ENCODE data around the gene EXD1.
"Not testable (repeated sequence)": the region's sequence is repeated elsewhere in the genome, so short reads cannot be mapped to it uniquely, and the experiment has no call there.

EXD1 gene

DNA sequence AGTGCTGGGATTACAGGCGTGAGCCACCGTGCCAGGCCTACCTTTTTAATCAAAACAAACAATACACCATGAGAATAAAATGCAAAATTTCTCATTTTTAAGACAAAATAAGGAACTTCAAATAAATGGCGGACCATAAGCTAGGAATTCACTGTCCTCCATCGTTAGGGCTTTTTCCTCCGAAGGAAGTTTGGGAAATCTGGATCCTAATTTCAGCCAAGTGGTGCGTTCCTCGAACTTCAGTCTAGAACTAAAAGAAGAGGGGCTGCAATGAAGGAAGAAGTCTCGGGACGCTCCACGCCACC lies 260 bp downstream of the EXD1 start:
- no peak for DNase-seq

DNA sequence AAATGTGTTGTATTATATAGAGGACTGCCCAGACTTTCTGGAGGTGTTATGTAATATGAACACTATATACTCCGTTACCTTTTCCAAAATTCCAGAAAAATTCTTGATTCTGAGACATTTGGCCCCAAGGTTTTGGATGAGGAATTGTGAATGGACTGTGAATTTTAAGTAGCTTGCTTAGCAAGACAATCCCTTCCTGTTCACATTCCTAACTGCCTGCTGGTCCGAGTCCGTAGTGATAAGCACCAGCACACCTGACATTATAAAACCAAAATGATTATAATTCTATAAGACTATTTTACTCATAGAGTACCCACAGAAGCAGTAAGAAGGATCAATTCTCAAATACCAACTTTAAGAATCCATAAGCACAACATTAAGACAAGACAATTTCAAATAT lies 11.2 kb downstream of the EXD1 start:
- DNase-seq = no peak

DNA sequence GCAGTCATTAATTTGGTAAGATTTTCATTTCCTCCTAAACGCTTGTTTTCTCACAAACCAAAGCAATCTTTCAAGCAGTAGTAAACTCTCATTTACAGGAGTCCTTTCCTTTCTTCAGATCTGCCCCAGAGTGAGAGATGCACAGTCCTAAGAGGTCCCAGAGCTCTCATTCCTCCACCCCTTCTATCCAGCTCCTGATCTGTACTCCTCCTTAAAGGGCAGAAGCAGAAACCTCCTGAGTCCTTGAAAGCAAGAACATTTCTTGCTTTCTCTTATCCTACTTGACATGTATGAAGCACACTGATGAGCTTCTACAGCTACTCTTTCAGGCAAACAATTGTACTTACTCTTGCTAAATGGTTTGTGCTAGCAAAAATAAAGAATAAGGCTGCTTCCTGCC lies 11.7 kb downstream of the EXD1 start:
- DNase-seq = no peak

DNA sequence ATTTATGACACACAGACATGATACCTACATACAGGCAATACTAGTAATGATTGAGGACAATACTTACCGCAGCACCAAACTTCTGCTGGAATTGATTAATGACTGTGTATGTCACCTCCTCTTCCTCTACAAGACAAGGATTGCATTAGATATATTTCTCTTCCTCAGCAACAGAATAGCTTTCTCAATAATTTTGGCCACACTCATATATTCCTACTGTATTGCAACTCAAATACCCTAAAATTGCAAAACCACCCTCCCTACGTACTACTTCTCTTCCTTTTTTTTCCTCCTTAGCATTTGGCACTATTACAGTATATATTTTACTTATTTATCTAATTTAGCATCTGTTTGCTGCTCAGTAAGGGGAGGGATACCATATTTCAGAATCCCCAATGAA lies 14.8 kb downstream of the EXD1 start:
- no peak for DNase-seq

DNA sequence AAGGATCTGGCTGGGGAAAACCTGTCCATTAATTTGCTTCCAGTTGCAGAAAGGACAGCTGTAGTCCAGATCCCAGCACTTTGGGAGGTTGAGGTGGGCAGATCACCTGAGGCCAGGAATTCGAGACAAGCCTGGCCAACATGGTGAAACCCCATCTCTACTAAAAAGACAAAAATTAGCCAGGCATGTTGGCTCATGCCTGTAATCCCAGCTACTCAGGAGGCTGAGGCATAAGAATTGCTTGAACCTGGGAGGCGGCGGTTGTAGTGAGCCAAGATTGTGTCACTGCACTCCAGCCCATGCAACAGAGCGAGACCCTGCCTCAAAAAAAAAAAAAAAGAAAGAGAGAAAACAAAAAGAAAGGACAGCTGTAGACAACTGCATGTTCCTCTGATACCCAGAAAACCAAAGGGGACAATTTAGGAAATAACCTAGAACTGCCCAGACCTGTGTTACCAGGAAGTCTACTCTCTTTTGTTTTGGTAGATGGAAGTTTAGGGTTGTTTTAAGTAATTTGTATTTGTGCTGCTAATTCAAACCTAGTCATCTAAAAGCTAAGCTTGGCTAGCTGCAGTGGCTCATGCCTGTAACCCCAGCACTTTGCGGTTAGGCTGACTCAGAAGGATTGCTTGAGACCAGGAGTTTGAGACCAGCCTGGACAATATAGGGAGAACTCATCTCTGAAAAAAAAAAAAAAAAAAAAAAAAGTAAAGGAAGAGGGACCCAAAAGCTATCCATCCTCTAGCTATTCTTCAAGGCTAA lies 22.7 kb downstream of the EXD1 start:
- no peak for DNase-seq

DNA sequence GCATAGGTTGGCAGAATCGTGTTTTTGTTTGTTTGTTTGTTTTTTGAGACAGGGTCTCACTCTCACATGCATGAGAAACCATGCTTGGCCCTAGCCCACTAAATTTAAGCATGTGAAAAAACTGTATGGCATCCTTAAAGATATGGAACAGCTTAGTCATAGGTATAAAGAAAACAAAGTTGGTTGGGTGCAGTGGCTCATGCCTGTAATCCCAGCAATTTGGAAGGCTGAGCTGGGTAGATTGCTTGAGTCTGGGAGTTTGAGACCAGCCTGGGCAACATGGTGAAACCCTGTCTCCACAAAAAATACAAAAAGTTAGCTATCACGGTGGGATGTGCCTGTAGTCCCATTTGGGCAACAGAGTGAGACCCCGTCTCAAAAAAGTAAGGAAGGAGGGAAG lies 25.2 kb downstream of the EXD1 start:
- DNase-seq = no peak

DNA sequence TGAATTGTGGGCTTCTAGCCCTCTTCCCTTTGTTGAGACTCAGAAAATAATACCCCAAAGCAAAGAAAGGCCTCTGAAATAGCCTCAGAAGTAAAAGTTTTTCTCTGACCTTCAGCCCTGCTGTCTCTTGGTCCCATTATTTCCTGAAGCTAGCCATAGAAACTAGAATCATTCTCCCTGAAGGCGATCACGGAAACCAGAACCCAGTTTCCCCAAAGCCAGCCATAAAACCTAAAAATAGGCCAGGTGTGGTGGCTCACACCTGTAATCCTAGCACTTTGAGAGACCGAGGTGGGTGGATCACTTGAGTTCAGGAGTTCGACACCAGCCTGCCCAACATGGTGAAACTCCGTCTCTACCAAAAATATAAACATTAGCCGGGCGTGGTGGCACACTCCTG lies 27.2 kb downstream of the EXD1 start:
- no peak for DNase-seq

DNA sequence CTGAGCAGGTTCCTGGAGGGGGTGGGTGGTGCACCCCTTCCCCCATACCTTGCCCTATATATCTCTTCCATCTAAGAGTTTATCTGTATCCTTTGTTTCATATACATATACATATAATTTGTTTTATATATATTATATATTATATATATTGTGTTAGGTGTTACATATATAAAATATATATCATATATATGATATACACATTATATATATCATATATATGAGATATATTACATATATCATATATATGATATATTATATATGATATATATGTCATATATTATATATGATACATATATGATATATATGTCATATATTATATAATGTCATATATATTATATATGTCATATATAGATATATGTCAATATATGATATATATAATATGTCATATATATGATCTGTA lies 31.1 kb downstream of the EXD1 start:
- no peak for DNase-seq

DNA sequence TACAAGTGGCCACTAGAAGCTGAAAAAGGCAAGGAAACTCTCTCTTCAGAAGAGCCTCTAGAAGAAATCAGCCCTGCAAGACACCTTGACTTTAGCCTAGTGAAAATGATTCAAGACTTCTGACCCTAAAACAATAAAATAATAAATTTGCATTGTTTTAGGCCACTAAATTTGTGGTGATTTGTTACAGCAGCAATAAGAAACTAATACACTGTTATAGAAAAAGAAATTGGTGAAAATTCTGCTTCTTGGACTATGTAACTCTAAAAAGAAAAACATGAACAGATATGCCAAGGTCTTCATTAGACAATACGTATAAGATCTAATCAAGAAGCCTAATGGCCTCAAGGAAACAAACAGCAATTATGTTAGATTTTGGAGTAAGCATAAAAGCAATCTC lies 36.1 kb downstream of the EXD1 start:
- DNase-seq = no peak

DNA sequence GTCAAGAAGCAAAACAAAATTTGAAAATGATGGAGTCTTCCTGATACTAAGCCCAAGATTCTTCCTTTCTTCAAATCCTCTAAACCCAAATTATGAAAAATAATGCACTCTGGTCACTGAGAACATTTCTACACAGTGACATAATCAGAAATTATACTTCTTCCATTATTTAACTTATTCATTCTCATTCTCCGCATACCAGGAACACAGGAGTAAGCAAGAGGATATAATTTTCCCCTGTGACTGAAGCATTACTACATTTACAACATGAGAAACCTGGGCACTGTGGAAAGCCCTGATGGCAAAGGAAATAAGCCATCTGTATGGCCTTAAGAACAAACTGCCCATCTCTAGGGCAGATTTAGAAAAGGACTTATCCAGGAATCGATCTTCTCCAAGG lies 47.0 kb downstream of the EXD1 start:
- no peak for DNase-seq

DNA sequence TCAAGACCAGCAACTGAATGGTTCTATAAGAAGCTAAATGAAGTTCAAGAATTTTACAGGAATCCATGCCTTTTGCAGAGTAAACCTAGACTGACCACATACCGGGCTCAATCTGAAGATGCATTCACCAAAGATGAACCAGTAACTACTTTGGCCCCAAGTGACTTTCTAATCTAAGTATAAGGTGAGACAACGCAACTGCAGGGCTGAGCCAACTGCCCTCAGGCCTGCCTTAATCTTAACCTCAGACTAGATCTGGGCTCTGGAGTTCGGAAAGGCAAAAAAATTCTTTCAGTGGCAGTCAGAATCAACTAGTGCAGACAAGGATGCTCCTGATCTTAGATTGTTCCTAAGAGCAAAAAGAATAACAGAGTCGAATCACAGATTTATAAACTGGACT lies 48.3 kb downstream of the EXD1 start:
- DNase-seq = no peak

DNA sequence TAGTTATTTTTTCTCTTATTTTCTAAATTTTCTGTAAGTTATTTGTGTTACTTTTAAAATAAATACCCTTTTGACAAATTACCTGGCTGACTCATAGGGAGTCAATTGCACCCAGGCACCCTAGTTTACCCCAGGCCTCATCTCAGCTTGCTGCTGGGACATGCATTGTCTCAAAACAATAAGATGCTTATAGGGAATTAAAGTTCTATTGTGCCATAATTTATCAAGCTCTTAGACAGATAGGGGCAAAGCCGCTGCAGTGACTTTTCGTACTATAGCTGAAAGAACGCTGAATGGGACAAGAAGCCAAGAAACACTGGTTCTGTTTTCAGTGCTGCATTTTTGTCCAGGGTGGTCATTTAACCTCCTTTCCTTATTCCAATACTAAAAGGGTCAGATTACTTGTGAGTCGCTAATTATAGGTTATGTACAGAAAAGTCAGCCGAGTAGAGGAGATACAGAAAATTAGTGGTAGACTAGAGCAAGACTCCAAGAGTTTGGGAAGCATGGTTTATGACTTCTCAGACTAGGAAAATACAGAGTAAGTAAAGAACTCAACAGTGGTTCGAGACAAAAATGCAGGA lies 50.3 kb downstream of the EXD1 start:
- no peak for DNase-seq

DNA sequence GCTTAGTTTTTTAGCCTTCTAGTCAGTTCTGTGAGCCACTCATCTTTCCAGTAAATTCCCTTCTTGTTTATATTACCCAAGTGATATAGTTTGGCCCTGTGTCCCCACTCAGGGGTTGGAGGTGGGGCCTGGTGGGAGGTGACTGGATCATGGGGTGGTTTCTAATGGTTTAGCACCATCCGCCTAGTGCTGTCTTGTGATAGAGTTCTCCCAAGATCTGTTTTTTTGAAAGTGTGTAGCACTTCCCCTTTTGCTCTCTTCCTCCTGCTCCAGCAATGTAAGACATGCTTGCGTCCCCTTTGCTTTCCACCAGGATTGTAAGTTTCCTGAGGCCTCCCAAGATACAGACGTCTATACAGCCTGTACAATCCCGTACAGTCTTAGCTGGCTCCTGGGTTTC lies 60.8 kb downstream of the EXD1 start:
- no peak for DNase-seq

DNA sequence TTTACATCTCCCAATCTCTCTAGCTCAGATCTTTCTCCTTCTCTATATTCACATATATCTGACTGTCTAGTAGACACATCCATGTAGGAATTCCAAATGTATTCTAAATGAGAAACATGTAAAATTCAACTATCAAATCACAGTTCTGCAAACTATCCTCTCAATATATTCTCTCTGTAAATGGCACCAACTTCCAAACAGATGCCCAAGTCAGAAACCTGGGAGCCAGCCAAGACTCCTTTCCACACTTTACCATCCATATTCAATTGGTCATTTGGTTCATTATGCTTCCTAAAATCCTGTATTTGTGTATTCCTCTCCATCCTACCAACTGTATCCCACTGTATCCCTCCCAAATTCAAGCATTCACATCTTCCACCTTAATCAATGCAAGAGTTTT lies 61.5 kb downstream of the EXD1 start:
- no peak for DNase-seq

DNA sequence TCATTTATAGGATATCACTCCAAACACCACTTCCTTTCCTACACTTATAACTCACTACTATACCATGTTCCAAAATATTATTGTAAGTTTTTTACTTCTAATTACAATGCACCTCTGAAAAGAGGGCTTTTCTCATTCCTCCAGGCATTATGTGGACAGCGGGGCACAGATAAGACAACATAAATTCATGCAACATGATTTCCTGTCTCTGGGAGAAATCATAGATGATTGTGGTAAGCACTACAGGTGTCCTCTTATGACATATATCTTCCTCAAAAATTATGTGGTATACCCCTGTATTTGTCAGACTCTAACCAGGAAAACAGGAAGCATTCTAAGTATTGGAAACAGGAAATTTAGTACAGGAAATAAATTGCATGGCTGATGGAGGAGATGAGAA lies 68.8 kb downstream of the EXD1 start:
- DNase-seq = no peak

DNA sequence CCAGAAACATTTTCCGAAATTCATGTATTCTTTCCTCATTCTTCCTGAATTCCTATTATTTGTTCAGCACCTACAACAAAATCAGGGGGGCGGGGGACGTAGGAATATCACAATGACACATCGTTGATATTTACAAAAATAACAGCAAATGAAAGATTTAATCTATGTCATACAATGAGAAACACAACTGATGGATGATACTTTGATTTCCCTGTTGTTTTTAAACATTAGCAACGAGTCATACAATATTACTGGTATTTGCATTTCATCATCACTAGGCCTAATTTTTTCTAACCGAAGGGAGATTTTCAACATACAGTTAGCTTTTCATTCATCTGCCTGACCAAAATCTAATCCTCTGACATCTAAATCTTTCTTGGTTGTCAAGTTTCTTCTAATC lies 69.2 kb downstream of the EXD1 start:
- no peak for DNase-seq

DNA sequence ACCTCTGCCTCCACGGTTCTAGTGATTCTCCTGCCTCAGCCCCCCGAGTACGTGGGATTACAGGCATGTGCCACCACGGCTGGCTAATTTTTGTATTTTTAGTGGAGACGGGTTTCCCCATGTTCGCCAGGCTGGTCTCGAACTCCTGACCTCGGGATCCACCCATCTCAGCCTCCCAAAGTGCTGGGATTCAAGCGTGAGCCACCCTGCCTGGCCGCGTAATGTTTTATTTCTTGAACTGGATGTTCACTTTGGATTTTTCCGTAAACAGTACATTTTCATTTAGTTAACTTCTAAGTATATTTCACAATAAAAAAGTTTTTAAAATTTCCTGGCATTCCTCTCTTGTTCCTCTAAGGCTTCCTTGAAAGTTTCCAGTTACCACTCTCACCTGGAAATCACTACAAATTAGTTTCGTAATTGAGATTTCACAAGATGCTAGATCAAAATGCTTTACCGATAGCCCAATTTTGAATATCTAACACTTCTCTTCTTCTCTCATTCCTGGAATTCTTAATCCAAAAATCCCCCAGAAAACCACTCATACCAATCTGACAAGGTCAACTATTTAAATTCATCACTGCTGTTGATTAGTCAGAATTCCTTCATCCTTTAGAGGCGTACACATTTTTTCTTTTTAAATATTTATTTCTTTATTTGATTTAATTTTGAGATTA lies 69.8 kb downstream of the EXD1 start:
- DNase-seq = no peak

DNA sequence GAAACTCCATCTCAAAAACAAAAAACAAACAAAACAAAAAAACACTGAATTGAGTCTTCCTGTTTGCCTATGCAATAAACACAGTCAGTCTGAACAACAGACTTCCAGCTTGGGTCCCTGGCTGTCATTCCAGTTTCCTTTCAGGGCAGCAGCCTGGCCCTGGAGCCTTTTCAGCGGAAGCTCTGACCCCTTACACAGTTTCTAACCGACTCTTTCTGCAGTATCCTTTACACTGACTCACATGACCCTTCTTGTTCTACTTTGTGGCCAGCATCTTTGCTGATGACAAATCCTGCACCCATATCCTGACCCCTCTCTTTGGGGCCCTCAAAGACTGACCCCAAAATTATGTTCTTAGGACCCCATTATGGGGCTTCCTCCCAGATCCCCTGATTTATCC lies 76.1 kb downstream of the EXD1 start:
- DNase-seq = no peak

DNA sequence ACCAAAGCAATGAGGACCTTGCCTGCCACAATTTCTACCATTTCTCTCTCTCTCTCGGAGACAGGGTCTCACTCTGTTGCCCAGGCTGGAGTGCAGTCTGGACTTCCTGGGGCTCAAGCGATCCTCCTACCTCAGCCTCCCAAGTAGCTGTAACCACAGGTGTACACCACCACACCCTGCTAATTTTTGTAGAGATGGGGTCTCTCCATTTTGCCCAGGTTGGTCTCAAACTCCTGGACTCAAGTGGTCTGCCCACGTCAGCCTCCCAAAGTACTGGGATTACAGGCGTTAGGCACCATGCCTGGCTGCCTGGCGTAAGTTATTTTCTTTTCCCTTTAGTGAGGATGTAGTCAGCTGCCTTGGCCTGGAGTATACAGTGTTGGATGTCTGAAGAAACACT lies 76.8 kb downstream of the EXD1 start:
- DNase-seq = no peak

DNA sequence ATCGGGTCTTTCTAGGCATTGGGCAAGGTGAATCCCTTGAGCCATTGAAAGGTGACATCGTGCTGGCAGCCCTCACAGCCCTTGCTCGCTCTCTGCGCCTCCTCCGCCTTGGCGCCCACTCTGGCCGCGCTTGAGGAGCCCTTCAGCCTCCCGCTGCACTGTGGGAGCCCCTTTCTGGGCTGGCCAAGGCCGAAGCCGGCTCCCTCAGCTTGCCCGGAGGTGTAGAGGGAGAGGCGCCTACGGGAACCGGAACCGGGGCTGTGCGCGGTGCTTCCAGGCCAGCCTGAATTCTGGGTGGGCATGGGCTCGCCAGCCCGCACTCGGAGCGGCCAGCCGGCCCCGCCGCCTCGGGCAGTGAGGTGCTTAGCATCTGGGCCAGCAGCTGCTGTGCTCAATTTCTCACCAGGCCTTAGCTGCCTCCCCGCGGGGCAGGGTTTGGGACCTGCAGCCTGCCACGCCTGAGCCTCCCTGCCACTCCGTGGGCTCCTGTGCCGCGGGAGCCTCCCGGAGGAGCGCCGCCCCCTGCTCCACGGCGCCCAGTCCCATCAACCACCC lies 79.0 kb downstream of the EXD1 start:
- DNase-seq = no peak

DNA sequence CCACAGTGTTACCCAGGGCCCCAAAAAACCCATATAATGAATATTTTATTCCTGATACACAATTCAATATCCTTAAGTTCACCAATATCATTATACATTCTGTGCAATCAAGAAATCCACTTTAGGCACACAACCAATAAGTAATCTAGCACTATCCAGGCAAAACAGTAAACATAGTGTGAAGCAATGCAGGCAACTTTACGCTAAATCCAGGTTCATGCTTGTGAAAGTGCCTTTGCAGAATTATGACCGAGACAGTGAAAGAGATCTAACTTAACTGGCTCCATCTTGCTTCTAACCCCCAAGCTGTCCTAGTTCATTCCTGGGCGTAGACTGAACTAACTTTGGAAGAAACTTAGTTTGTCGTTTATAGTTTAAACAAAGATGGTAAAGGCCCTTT lies 80.3 kb downstream of the EXD1 start:
- DNase-seq = no peak

DNA sequence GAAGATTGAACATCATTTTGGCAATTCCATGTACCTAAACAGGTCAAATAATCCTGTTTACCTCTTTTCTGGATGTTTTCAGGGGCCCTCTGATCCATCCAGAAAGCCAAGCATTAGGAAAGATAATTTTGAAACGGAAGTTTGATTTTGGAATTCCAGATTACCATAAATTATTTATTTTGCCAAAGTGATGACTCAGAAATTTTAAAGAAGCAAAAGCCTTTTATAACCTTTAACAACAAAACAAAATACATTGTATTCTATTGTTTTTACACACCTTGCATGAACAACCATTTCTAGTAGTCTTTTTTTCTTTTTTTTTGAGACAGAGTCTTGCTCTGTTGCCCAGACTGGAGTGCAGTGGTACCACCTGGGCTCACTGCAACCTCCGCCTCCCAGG lies 82.5 kb downstream of the EXD1 start:
- DNase-seq = no peak

DNA sequence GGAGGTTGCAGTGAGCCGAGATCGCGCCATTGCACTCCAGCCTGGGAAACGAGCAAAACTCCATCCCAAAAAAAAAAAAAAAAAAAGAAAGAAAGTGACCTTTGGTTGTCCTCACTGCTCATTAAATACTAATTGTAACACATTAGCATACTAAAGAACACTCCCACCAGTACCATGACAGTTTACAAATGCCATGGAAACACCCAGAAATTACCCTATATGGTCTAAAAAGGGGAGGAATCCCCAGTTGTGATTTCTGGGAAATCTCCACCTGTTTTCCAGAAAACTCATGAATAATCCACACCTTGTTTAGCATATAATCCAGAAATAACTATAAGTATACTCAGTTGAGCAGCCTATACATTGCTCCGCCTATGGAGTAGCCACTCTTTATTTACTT lies 90.9 kb downstream of the EXD1 start:
- DNase-seq = no peak

DNA sequence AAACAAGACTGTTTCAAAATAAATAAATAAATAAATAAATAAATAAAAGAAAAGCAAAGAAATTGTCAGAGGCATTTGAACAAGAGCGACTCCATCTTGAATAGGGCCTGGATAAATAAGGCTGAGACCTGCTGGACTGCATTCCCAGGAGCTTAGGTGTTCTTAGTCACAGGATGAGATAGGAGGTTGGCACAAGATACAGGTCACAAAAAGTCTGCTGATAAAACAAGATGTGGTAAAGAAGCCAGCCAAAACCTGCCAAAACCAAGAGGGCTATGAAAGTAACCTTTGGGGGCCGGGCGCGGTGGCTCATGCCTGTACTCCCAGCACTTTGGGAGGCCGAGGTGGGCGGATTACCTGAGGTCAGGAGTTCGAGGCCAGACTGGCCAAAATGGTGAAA lies 91.4 kb downstream of the EXD1 start:
- DNase-seq = not testable (repeated sequence)

DNA sequence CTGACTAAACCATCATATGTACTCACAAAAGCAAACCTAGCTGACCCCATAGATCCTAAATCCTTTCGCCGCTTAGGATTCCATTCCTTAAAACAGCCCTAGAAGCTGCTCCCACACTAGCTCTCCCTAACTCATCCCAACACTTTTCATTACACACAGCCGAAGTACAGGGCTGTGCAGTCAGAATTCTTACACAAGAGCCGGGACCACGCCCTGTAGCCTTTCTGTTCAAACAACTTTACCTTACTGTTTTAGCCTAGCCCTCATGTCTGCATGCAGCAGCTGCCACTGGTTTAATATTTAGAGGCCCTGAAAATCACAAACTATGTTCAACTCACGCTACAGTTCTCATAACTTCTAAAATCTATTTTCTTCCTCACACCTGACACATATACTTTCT lies 95.0 kb downstream of the EXD1 start:
- not testable (repeated sequence) for DNase-seq

All from stimulated activated CD4-positive, alpha-beta T cell treated with anti-CD3 and anti-CD28 coated beads, Interleukin-15, amount 100 ng/mL, for 24 hours (primary cell).